GM19463 (cell line): ENCODE measurements around the gene SMIM20.
A peak's percentile ranks its signal among the peaks of the same experiment; 100 is the strongest.

Experiments
- ATAC-seq: cut with Tn5 transposase; IDR thresholded peaks from one replicate; pipeline ENCODE4 v1.9.1; 2021; ENCODE audit warnings: mild to moderate bottlenecking, moderate library complexity; ENCODE audit not compliant: unreplicated experiment

SMIM20 gene

DNA sequence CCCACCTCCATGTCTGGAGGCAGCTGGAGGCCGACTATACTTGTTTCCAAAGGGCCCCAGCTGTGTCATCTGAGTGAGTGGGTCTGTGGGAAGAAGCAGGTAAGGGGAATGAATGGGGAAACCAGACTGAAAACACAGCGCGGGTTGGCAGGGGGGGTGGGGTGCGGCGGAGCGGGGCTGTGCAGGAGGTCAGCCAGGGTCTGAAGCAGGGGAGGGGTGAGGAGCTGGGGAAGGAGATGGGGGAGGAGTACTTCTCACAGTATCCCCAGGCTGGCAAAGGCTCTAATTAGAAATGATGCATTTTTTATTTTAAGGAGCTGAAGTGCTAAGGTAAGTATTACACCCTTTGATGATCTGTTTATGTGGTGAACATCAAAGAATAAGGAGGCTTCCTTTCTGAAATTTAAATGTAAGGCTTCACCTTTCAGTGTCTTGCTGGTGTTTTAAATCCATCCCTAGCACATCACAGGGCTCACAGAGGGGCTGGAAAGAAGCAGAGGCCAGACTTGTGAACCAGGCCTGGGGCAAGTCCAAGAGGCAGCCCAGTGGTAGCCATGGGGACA, 37.5 kb downstream of the SMIM20 start:
- ATAC-seq = no peak

- no peak for ATAC-seq
Measured at GRCh38 chr4:25953740-25954139, 39.7 kb downstream of the SMIM20 start.

DNA sequence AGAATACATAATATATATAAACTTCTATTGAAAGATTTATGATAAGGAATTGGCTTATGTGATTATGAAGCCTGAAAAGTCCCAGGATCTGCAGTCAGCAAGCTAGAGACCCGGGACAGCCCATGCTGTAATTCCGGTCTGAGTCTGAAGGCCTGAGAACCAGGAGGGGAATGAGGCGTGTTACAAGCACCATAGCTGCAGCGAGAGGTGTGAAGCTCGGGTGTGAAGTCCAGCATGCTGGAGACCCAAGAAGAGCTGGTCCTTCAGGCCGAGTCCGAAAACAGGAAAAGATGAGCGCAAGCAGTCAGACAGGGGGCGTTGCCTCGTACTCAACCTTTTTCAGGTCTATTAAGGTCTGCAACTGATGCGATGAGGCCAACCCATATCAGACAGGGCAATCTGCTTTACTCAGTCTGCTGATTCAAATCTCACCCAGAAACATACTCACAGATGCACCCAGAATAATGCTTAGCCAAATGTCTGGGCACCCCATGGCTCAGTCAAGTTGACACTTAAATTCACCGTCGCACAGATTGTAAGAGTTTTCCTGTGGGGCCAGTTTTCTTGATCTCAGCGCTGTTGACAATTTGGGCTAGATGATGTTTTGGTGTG, 40.4 kb downstream of the SMIM20 start:
- ATAC-seq = no peak

DNA sequence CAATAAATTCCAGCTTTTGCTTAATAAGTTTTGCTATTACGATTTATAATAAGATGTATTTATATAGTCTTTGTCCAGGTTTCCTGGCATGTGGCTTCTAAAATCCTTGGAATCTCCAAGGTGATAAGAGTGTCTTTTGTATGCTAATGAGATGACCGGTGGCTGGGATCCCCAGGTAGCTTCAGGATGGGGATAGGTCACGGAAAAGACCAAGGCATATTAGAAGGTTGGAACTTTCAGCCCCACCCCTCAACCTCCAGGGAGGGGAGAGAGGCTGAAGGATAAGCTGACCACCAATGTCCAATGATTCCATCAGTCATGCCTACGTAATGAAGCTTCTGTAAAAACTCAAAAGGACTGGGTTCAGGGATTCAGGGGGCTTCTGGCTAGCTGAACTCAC, 41.7 kb downstream of the SMIM20 start:
- no peak for ATAC-seq

- no peak for ATAC-seq
Measured at GRCh38 chr4:25956260-25956659, 42.2 kb downstream of the SMIM20 start.

DNA sequence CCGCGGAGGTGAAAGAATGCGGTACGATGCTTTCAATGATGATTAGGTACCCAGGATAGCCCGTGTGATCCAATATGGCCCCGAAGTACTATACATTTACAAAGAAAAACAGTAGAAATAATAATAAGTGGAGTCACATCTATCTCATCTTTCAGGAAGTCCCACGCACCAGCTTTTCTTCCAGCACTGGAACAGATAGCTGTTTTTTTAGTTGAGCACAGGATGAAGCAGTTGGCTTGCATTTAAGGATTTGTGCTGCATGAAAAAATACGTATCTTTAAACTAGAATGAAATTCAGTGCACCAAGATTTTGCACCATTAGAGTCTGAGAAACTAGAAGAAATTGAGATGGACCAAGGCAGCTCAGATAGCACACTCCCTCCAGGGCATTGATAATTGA, 44.1 kb downstream of the SMIM20 start:
- ATAC-seq = no peak

DNA sequence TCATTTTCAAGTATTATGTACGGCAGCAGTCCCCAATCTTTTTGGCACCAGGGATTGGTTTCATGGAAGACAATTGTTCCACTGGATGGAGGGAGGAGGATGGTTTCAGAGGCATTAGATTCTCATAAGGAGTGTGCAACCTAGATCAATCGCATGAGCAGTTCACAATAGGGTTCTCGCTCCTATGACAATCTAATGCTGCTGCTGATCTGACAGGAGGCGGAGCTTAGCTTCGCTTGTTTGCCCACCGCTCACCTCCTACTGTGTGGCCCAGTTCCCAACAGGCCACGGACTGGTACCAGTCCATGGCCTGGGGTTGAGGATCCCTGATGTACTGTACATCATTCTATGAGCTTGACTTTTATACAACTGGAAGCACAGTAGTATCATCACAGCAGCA, 48.4 kb downstream of the SMIM20 start:
- no peak for ATAC-seq

DNA sequence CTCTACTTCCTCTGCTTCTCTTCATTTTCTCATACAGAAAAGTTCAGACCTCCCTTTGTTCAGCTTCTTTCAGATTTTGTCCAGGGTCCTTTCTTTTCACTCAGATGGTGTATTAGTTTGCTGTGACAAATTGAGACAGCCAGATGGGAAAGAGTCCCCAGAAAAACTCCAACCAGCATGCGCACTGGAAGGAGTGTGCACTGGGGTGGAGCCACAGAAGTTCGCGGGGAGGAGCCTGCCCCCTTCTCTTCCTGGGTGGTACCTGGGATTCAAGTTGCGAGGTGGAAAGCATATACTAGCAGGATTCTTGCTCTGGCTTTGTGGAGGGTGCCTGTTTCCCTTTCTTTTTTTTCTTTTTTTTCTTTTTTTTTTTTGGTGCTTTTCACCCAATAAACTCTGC, 51.6 kb downstream of the SMIM20 start:
- no peak for ATAC-seq

DNA sequence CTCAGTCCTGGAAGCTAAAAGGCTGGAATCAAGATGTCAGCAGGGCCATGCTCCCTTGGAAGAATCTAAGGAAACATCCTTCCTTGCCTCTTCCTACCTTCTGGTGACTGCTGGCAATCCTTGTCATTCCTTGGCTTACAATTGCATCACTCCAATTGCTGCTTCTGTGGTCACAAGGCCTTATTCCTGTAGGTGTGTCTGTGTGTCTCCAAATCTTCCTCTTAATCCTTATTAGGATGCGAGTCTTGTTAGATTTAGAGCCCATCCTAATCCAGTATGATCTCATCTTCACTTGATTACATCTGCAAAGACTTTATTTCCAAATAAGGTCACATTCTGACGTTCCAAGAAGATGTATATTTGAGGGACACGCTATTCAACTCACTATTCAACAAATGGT, 52.2 kb downstream of the SMIM20 start:
- no peak for ATAC-seq

GRCh38 chr4:25969374-25970155, 55.5 kb downstream of the SMIM20 start:
- ATAC-seq = no peak

GRCh38 chr4:25970226-25970675, 56.2 kb downstream of the SMIM20 start:
- peak; percentile 68 for ATAC-seq

DNA sequence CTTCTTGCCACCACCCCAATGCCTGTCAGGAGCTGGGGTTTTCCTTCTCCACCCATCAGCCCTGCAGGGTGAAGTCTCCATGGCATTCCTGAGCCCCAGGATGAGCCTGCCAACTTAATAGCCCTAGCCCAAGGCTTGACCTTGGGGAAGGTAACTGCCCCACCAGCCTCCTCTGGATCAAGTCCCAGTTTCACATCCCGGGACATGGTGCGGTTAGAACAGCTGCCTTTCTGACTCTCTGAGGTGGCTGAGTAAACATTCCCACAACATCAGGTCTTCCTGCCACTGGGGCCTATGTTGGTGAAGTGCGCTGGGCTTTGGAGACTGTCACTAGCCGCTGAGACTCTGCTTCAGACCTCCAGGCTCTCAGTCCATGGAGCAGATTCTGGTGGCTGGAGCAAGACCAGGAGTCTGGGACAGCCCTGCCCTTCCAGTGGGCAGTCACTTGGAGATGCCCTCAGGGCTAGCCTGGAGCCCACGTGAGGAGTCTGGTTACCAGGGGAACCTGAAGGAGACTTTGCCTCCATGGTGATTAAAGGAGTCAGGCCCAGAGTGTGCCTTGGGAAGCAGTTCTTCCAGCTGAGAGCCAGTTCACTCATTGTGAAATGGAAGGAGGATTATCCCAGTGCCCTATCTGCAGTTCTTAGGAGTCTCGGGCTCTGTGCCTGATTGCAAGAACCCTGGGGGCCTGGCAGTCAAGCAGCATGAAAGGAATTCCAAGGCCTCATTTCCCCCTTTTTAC, 56.8 kb downstream of the SMIM20 start:
- no peak for ATAC-seq

DNA sequence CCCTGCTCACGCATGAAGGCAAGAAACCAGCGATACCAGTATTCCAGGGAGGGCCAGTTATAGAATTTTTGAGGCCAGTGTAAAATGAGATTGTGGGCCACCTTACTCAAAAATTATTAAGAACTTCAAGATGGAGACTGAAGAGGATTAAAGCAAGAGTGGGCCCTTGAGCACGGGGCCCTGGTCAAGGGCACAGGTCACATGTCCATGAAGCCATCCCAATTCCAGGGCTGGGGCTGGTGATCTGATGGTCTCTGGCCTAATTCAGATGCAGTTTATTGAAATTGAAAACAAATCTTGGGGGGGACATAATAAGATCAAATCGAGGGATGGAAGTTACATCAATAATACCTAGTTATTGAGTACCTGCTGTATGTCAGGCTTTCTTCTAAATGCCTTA, 58.3 kb downstream of the SMIM20 start:
- ATAC-seq = no peak

- no peak for ATAC-seq
Measured at GRCh38 chr4:25972984-25973745, 59.1 kb downstream of the SMIM20 start.

DNA sequence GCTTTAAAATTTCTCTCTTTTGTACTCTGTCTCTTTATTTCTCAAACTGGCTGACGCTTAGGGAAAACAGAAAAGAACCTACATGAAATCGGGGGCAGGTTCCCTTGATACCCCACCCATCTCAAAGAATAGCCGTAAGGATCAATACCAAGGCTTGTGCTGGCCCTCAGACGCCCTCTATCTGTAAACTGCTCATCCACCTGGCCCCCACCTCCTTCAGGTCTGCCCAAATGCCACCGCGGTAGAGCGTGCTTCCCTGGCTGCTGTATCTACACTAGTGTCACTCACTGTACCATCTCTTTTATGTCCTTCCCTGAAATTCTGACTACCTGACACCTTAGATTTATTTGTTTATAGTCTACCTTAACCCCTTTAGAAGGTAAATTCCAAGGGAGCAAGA, 62.8 kb downstream of the SMIM20 start:
- no peak for ATAC-seq

DNA sequence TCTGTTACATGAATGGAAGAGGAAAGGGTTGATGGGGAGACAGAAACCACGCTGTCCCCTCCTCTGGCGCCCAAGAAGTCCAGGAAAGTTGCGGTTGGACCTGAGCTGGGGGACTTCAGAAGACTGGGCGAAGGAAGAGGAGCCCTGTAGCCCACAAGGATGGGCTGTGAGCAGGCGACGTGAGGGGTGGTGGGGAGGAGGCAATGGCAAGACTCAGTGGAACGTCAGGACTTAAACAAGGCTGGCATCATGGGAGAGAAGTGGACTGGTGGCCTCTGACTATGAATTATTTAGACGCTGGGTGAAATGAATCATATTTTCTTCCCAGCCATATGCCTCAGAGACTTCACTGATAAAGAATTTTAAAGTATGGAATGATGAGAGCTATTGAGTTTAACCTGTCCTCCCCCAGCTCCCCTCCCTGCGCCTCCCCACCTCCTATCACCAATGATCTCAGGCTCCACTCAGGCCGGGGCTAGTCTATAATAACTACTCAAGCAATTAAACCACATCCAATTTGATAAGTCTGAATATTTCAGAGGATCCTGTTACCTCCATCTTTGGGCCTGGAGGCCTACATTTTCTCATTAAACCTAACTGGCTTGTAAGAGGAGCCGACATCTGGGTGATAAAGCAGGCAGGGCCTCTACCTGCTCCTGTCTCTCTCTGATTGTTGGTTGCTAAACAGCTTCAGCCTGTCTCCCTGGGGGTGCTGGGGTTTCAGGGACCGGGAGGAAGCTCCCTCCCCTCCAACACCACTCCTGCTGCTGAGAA, 63.6 kb downstream of the SMIM20 start:
- ATAC-seq = no peak

DNA sequence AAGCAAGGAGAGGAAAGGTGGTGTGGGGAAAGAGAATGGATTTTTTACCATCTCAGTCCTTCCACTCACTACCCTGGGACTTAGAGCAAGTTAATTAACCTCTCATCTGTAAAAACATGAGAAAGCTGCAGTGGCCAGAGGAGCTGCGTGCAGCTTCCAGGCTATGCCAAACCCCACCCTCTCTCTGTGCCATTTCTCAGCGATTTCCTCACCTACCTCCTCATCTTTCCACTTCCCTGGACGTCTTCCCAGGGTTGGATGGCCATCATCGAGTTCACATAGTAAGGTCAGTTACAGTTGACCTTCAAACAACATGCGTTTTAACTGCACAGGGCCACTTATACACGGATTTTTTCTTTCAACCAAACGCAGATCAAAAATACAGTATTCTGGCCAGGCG, 64.3 kb downstream of the SMIM20 start:
- ATAC-seq = no peak
